Activated CD8-positive, alpha-beta memory T cell treated with anti-CD3 and anti-CD28 coated beads for 36 hours (primary cell): ENCODE measurements around the gene VIPR1. TPM values are rescaled to one million over a fixed set of nuclear protein-coding genes. Genes with fewer than 3 reads are reported as not detected.
"Not testable (repeated sequence)": the region's sequence is repeated elsewhere in the genome, so short reads cannot be mapped to it uniquely, and the experiment has no call there.

ENCODE experiments used
- CTCF ChIA-PET: fragments of 350-600 bp; sonication (Branson Sonifier 250); formaldehyde crosslinking; loops from one replicate; lab custom pipeline; 2021; ENCODE audit warnings: antibody characterized with exemption; lab: Charles Lee
- POLR2A ChIA-PET: fragments of 350-600 bp; sonication (Branson Sonifier 250); formaldehyde crosslinking; loops from one replicate; lab custom pipeline; 2021; ENCODE audit warnings: antibody characterized with exemption; lab: Charles Lee
- total RNA-seq, 2 experiments: library from RNA; stranded (reverse); gene quantifications; one replicate each; pipeline ENCODE4 v1.2.3, GENCODE V29; 2021

VIPR1 gene
- total RNA-seq, 2 experiments from 2014 or later = 2.8 to 3.3 TPM

- CTCF ChIA-PET = interaction anchor here (0.9 to 1.9 kb wide), 7 partner anchors 8 to 299 kb away, joined by 3 to 8 read pairs (median 3); partner anchors contain the start of gene SEC22C
- POLR2A ChIA-PET = no interaction called here
Measured at GRCh38 chr3:42547401-42547945, 45.0 kb downstream of the VIPR1 start.

DNA sequence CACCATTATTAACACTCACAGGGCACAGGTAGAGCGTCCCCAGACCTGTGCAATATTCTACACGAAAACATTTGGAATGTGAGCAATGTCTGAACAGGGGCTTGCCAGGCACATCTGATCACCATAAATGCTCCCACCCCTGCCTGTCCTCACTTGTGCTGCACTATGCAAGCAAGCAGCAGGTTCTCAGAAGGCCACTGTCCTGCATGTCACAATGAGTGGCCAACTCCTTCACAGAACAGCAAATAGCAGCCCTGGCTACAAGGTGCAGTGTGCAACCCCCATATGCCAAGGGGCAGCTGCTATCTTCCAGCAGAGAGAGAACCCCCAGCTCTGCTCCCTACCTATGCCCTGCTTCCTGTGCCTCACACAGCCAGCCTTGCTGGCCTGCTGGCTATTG is 46.7 kb downstream of the VIPR1 start:
- ChIA-PET POLR2A (no interaction called here), CTCF (interaction anchor here (1.2 to 2.8 kb wide), 2 partner anchors 10 to 47 kb away, joined by 3 to 8 read pairs; partner anchors contain the start of gene VIPR1)

GRCh38 chr3:42550250-42550649 is 47.8 kb downstream of the VIPR1 start:
- ChIA-PET CTCF (interaction anchor here (1.0 to 2.8 kb wide), 2 partner anchors 33 to 48 kb away, joined by 3 to 8 read pairs; partner anchors contain the start of gene VIPR1), POLR2A (no interaction called here)

GRCh38 chr3:42552830-42553229 is 50.4 kb downstream of the VIPR1 start:
- CTCF ChIA-PET = interaction anchor here (0.8 kb wide), 1 partner anchor 51 kb away, joined by 3 read pairs; no protein-coding TSS in a partner anchor
- POLR2A ChIA-PET = no interaction called here

DNA sequence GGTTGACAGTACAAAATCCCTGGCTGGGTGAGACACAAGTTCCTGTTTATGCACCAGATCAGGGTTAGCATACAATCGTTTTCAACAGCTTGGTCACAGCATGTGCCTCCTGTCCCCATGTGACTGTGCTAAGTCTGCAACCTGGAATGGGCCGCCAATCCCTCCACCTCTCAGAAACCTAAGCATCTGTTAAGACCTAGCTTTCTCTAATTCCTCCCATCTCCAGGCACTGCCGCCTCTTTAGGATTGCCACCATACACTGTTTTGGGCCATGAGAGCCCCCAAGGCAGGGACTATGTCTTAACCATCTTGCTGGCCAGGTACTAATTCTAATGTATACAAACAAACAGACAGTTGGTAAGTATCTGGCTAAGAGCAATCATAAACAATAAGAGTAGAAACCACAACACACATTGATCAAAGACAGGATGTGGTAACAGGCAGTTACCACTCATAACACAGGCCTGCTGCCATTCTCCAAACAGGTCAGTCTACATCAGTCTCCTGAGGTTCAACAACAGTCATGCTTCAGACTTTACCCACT is 53.7 kb downstream of the VIPR1 start:
- ChIA-PET POLR2A (no interaction called here), CTCF (interaction anchor here (0.7 kb wide), 1 partner anchor 8 kb away, joined by 3 read pairs; no protein-coding TSS in a partner anchor)

DNA sequence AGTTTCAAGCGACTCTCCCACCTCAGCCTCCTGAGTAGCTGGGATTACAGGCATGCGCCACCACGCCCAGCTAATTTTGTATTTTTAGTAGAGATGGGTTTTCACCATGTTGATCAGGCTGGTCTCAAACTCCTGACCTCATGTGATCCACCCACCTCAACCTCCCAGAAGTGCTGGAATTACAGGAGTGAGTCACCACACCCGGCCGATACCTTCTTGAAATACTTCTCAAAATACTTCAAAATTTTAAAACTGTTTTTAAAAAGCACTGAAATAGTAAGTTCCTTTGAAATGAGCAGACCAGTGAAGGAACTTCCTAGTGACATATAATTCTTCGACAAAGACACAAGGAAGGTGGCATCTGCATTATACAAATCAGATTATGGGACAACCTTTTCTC is 54.4 kb downstream of the VIPR1 start:
- POLR2A ChIA-PET = not testable (repeated sequence)

DNA sequence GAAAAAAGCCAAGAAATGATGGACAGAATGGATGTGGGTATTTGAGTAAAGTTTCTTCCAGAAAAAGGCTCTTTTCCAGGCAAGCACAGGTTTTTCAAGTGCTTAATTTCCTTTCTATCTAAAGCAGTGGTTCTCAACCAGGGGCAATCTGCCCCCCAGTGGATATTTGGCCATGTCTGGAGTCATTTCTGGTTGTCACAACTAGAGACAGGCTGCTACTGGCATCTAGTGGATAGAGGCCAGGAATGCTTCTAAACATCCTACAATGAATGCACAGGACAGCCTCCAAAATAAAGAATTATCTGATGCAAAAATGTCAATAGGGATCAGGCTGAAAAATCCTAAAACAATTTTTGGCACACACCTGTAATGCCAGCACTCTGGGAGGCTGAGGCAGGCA is 55.4 kb downstream of the VIPR1 start:
- ChIA-PET CTCF (interaction anchor here (1.0 kb wide), 1 partner anchor 57 kb away, joined by 3 read pairs; no protein-coding TSS in a partner anchor), POLR2A (no interaction called here)

More for the DNA sequence above, 54.4 kb downstream of the VIPR1 start:
- CTCF ChIA-PET = not testable (repeated sequence)

DNA sequence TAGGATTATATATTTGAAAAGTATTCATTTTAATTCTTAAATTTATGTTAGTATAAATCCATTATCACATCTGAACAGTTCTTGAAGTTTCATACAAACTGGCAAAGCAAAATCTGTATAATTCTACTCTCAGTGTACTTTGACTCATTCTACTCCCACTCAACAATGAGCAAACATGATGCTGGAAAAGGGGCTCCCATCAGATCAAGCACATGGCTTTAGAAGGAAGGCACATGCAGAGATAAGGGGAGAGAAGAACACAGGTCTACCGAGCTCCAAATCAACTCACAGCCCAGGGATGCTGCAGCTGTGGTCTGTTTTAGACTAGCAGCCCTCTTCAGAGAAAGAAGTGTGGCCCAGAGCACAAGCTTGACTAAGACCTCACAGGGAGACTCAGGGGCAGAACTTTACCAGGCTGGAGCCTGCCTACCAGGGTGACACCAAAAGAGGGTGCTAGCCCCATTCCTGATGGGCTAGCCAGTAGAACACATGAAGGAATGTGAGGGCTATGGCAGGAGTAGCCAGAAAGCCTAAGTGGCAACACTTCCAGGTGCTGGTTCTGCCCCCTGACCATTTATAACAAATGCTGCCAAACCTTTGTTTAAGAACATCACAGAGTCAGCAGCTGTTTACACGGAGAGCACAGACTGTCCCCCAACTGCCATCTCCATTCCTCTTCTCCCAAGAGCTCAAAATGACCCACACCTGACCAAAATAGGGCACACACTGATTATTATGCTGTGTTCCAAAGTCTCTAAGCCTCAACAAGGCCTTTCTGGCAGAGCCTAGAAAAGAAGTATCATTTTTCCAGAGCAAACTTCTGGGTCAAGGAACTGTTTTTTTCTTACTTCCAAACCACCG is 59.8 kb downstream of the VIPR1 start:
- POLR2A ChIA-PET = no interaction called here
- CTCF ChIA-PET = interaction anchor here (0.9 to 1.2 kb wide), 3 partner anchors 14 to 44 kb away, joined by 3 to 4 read pairs (median 3); no protein-coding TSS in a partner anchor

DNA sequence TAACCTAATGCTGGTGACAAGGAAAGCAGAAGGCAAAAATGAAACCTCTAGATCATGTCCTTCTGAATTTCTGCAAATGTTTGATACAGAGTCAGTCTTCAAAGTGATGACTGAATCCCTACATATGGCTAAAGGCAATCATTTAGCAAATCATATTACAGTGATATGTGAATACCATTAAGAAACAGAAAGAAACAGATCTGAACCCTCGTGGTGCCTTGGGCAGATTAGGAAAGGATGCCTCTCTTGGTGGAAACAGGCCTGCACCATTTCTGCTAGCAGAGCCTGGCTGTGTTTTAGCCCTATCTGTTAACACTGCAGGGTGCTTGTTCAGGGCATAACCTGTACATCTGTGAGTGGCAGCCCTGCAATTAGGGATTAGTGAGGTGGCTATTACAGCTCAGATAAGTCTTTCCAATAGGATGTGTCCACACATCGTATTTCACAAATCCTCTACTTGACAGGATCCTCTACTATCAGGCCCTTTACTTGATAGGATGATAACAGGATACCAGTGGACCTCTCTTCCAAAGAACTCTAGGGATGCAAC is 67.2 kb downstream of the VIPR1 start:
- CTCF ChIA-PET = no interaction called here
- POLR2A ChIA-PET = no interaction called here

DNA sequence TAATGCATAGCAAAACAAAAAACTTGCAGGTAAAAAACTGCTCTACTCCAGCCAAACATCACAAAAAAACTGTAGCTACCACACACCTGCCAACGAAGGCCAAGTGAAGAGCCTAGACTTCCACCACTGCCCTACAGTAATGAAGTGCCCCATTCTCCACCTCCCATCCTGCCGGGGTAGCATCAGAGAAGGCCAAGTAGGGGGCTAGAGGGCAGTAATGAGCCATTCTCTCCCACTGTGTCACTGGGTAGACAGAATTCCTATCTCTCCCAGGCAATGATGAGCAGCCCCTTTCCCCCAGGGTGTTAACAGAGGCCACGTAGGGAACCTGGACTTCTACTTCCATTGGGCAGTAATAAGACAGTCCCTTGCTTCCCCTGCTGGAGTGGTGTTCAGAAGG is 69.8 kb downstream of the VIPR1 start:
- ChIA-PET CTCF (interaction anchor here (0.7 kb wide), 1 partner anchor 173 kb away, joined by 3 read pairs; no protein-coding TSS in a partner anchor), POLR2A (no interaction called here)

- ChIA-PET POLR2A (no interaction called here), CTCF (no interaction called here)
Measured at GRCh38 chr3:42575137-42575741, 72.8 kb downstream of the VIPR1 start.

- ChIA-PET POLR2A (no interaction called here), CTCF (no interaction called here)
Measured at GRCh38 chr3:42578054-42578453, 75.6 kb downstream of the VIPR1 start.

GRCh38 chr3:42579346-42579745 is 76.9 kb downstream of the VIPR1 start:
- ChIA-PET POLR2A (interaction anchor here (0.6 kb wide), 1 partner anchor 100 kb away, joined by 3 read pairs; no protein-coding TSS in a partner anchor), CTCF (interaction anchor here (1.0 to 1.3 kb wide), 2 partner anchors 22 to 34 kb away, joined by 3 read pairs; no protein-coding TSS in a partner anchor)

DNA sequence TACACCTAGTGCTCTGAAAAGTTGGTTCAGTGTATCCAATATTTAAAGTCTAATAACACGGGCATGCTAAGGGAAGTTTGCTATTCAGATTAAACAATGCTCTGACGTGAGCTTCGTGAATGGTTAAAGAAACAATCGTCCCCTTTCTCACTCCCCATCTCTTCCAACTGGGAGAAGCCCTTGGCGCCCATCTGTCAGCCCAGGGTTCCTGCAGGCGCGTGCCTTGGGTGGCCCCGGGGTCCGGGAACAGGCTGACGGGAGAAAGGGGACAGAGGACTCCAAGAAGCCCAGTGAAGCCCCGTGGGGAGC is 78.9 kb downstream of the VIPR1 start:
- CTCF ChIA-PET = interaction anchor here (1.6 to 2.1 kb wide), 2 partner anchors 9 to 34 kb away, joined by 4 to 8 read pairs; partner anchors contain the start of gene SS18L2
- POLR2A ChIA-PET = interaction anchor here (2.3 to 2.7 kb wide), 2 partner anchors 10 to 19 kb away, joined by 10 to 11 read pairs; partner anchors contain the start of genes NKTR and SS18L2

DNA sequence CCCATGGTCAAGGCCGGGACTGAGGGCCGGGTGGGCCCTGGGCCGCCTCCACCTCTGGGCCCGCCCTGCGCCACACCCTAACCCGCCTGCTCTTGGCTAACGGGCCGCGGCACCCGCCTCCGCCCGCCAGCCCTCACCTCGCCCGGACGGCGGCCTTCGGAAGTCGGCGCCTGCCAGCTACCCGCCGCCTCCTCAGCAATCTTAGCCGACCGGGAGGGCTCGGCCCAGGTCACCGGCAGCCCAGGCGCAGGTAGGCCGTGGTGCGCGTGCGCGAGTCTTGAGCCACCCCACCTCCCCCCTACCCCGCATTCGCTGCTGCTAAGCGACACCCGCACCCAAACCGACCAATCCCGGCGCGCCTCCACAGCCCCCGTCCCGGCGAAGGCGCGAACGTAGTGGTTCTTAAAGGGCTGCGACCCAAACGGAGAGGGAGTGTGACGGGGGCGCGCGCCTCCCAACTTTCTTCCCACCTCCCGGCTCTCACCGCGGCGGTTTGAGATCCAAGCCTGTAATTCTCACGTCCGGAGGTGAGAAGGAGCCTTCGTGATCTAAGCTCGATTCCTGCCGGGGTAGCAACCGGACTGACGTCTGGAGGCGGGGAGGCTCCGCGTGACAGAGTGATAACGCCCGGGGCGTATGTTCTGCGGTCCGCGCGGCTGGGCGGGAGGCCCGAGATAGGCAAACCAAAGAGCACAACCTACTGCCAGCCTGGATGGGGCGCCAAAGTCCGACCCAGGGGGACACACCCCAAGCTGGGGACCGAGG is 79.4 kb downstream of the VIPR1 start, which contains the start of gene SEC22C:
SEC22C (minus strand) TSS at position 259 of the 765 bp plus-strand sequence. CDS start 12,921 bp downstream, outside the sequence.
- CTCF ChIA-PET = interaction anchor here (1.1 to 2.1 kb wide), 6 partner anchors 8 to 55 kb away, joined by 3 to 8 read pairs (median 4); partner anchors contain the start of genes NKTR and SS18L2
- POLR2A ChIA-PET = interaction anchor here (2.3 to 2.7 kb wide), 2 partner anchors 9 to 19 kb away, joined by 10 to 11 read pairs; partner anchors contain the start of genes NKTR and SS18L2

- POLR2A ChIA-PET = interaction anchor here (0.6 to 2.7 kb wide), 3 partner anchors 8 to 397 kb away, joined by 6 to 11 read pairs (median 10); partner anchors contain the start of genes NKTR and SS18L2
- CTCF ChIA-PET = interaction anchor here (0.6 to 1.7 kb wide), 7 partner anchors 8 to 55 kb away, joined by 3 to 5 read pairs (median 4); partner anchors contain the start of genes NKTR and SS18L2
Measured at GRCh38 chr3:42582474-42583070, 80.1 kb downstream of the VIPR1 start.
